HG03196 (cell line): ENCODE results near the gene PAM16.

Experiments
- ATAC-seq: cut with Tn5 transposase; IDR thresholded peaks from one replicate; pipeline ENCODE4 v1.9.1; 2021; ENCODE audit not compliant: unreplicated experiment

Gene PAM16

GRCh38 chr16:4371357-4372000 is 20.4 kb upstream of the PAM16 start, which contains the start of gene VASN:
TSS of gene VASN (plus strand) at chr16:4371848. CDS start at chr16:4380878, 9,030 bp downstream.
- ATAC-seq, result peak; percentile 42

GRCh38 chr16:4370570-4371356 is 19.6 kb upstream of the PAM16 start:
- no peak for ATAC-seq

- ATAC-seq, result no peak
Observed at GRCh38 chr16:4370151-4370550, 19.0 kb upstream of the PAM16 start.

GRCh38 chr16:4369007-4369733 is 18.0 kb upstream of the PAM16 start:
- no peak for ATAC-seq

- no peak for ATAC-seq
Observed at GRCh38 chr16:4367393-4367856, 16.3 kb upstream of the PAM16 start.

GRCh38 chr16:4366016-4366415 is 14.9 kb upstream of the PAM16 start:
- no peak for ATAC-seq

- ATAC-seq, result no peak
Observed at GRCh38 chr16:4365615-4366014, 14.5 kb upstream of the PAM16 start.

- ATAC-seq, result peak; percentile 65
Observed at GRCh38 chr16:4365014-4365406, 13.9 kb upstream of the PAM16 start.

- ATAC-seq, result no peak
Observed at GRCh38 chr16:4364196-4365013, 13.3 kb upstream of the PAM16 start.

GRCh38 chr16:4362476-4363135 is 11.5 kb upstream of the PAM16 start:
- no peak for ATAC-seq

- no peak for ATAC-seq
Observed at GRCh38 chr16:4361944-4362311, 10.8 kb upstream of the PAM16 start.

GRCh38 chr16:4361033-4361943 is 10.2 kb upstream of the PAM16 start:
- ATAC-seq, result no peak

- ATAC-seq, result no peak
Observed at GRCh38 chr16:4360538-4361021, 9.5 kb upstream of the PAM16 start.

GRCh38 chr16:4359914-4360313 is 8.8 kb upstream of the PAM16 start:
- ATAC-seq, result no peak

- no peak for ATAC-seq
Observed at GRCh38 chr16:4358831-4359561, 7.9 kb upstream of the PAM16 start.

GRCh38 chr16:4358236-4358635 is 7.1 kb upstream of the PAM16 start:
- ATAC-seq, result no peak

GRCh38 chr16:4356820-4357219 is 5.7 kb upstream of the PAM16 start:
- ATAC-seq, result no peak
